H1 (cell line): ENCODE results near the gene DYNC1I1. TPM values are rescaled to one million over a fixed set of nuclear protein-coding genes. Genes with fewer than 3 reads are reported as not detected.

ENCODE experiments used
- CTCF ChIA-PET: fragments of 300-600 bp; sonication (Branson Sonifier 250); formaldehyde crosslinking; loops from one replicate; lab custom pipeline; 2021; ENCODE audit not compliant: partially characterized antibody; lab: Charles Lee
- POLR2A ChIA-PET: fragments of 300-600 bp; sonication (Branson Sonifier 250); formaldehyde crosslinking; loops from one replicate; lab custom pipeline; 2021; ENCODE audit warnings: inconsistent platforms; ENCODE audit not compliant: partially characterized antibody; lab: Charles Lee
- DNase-seq, 2 experiments: peaks; one replicate each; pipeline versions ENCODE4 v3.0.0 to v3.0.0-alpha.2; 2010 to 2022; ENCODE audit warnings: low spot score in 2 of 2, low read depth in 1 of 2, mixed read lengths in 1 of 2
- FAIRE-seq: peaks from 2 replicates; lab custom pipeline; 2011; peaks lifted over from hg19 to GRCh38; lab: Jason Lieb, UNC
- H2AFZ ChIP-seq: 2 replicates; pipeline ENCODE4 v1.8.1; 2012; ENCODE audit warnings: low read length, inconsistent platforms
- H2AK5ac ChIP-seq: 2 replicates; pipeline ENCODE4 v1.6.1; 2013; ENCODE audit warnings: low read depth, low read length
- H2BK120ac ChIP-seq: replicated peaks from 2 replicates; pipeline ENCODE3; 2013; ENCODE audit warnings: low read depth, low read length, inconsistent platforms
- H2BK12ac ChIP-seq: 2 replicates; pipeline ENCODE4 v1.6.1; 2013; ENCODE audit warnings: low read depth, low read length
- H2BK15ac ChIP-seq: 2 replicates; pipeline ENCODE4 v1.6.1; 2013; ENCODE audit warnings: low read length
- H2BK20ac ChIP-seq: 2 replicates; pipeline ENCODE4 v1.6.1; 2013; ENCODE audit warnings: low read length
- H2BK5ac ChIP-seq: 2 replicates; pipeline ENCODE4 v1.6.1; 2013; ENCODE audit warnings: low read depth, low read length
- H3K14ac ChIP-seq: 2 replicates; pipeline ENCODE4 v1.6.1; 2013; ENCODE audit warnings: inconsistent platforms; ENCODE audit not compliant: insufficient read length
- H3K18ac ChIP-seq: 2 replicates; pipeline ENCODE4 v1.6.1; 2013; ENCODE audit warnings: low read length; ENCODE audit errors: extremely low read depth
- H3K23ac ChIP-seq: 2 replicates; pipeline ENCODE4 v1.6.1; 2013; ENCODE audit warnings: inconsistent platforms; ENCODE audit not compliant: insufficient read length
- H3K23me2 ChIP-seq: 2 replicates; pipeline ENCODE4 v1.6.1; 2013; ENCODE audit warnings: low read depth, low read length
- H3K27ac ChIP-seq: 2 replicates; pipeline ENCODE4 v1.6.1; 2011; ENCODE audit warnings: low read depth, low read length, inconsistent platforms
- H3K27me3 ChIP-seq, 4 experiments: replicated peaks in 1 of 4; 1 replicate in 1 of 4; 2 replicates in 3 of 4; pipeline versions ENCODE4 v1.6.1 to v1.8.1; 2011 to 2013; ENCODE audit warnings: low read length in 3 of 4, mild to moderate bottlenecking in 3 of 4, inconsistent platforms in 2 of 4, mixed read lengths in 2 of 4, moderate library complexity in 1 of 4; ENCODE audit not compliant: control insufficient read depth in 3 of 4, insufficient read depth in 3 of 4; ENCODE audit errors: extremely low read depth in 1 of 4
- H3K36me3 ChIP-seq, 4 experiments: 2 replicates each; pipeline versions ENCODE4 v1.6.1 to v1.8.1; 2011 to 2013; ENCODE audit warnings: mild to moderate bottlenecking in 4 of 4, low read length in 3 of 4, moderate library complexity in 2 of 4, control low read depth in 1 of 4, inconsistent platforms in 1 of 4; ENCODE audit not compliant: insufficient read depth in 4 of 4, control insufficient read depth in 2 of 4
- H3K4ac ChIP-seq: replicated peaks from 2 replicates; pipeline ENCODE3; 2013; ENCODE audit warnings: low read length, low read depth, mixed read lengths, inconsistent platforms; ENCODE audit not compliant: insufficient read length
- H3K4me1 ChIP-seq, 4 experiments: replicated peaks in 1 of 4; 1 replicate in 1 of 4; 2 replicates in 3 of 4; pipeline versions ENCODE4 v1.6.1 to v1.8.1; 2011 to 2013; ENCODE audit warnings: low read length in 3 of 4, inconsistent platforms in 2 of 4, mixed read lengths in 1 of 4; ENCODE audit not compliant: insufficient read depth in 4 of 4, control insufficient read depth in 3 of 4
- H3K4me2 ChIP-seq, 2 experiments: 2 replicates each; pipeline versions ENCODE4 v1.6.1 to v1.8.1; 2011 to 2013; ENCODE audit warnings: low read depth in 2 of 2, low read length in 2 of 2, control low read depth in 1 of 2, inconsistent platforms in 1 of 2, mild to moderate bottlenecking in 1 of 2; ENCODE audit not compliant: insufficient read depth in 1 of 2
- H3K4me3 ChIP-seq, 4 experiments: fragments of 200-600, 300-600 bp in 1 of 4; sonication (generic), shearing (Covaris generic), sonication (Bioruptor Twin) in 1 of 4; 2 replicates each; pipeline versions ENCODE4 v1.5.1 to v1.8.1; 2011 to 2016; ENCODE audit warnings: low read length in 4 of 4, low read depth in 3 of 4, control low read depth in 2 of 4, inconsistent platforms in 2 of 4, mild to moderate bottlenecking in 2 of 4, mixed read lengths in 1 of 4, moderate library complexity in 1 of 4; ENCODE audit not compliant: insufficient read depth in 2 of 4; ENCODE audit errors: extremely low read depth in 1 of 4
- H3K56ac ChIP-seq: replicated peaks from 2 replicates; pipeline ENCODE3; 2013; ENCODE audit warnings: low read depth, mild to moderate bottlenecking, mixed read lengths, low read length, inconsistent platforms; ENCODE audit not compliant: insufficient read length
- H3K79me1 ChIP-seq: 2 replicates; pipeline ENCODE4 v1.6.1; 2013; ENCODE audit warnings: low read depth, low read length, control low read depth
- H3K79me2 ChIP-seq, 2 experiments: 2 replicates each; pipeline versions ENCODE4 v1.6.1 to v1.8.1; 2012 to 2013; ENCODE audit warnings: low read length in 2 of 2, mild to moderate bottlenecking in 2 of 2, inconsistent platforms in 1 of 2; ENCODE audit not compliant: insufficient read depth in 2 of 2, control insufficient read depth in 1 of 2
- H3K9ac ChIP-seq, 4 experiments: replicated peaks in 1 of 4; 1 replicate in 1 of 4; 2 replicates in 3 of 4; pipeline versions ENCODE4 v1.6.1 to v1.8.1; 2011 to 2013; ENCODE audit warnings: low read depth in 3 of 4, low read length in 3 of 4, control low read depth in 2 of 4, mild to moderate bottlenecking in 2 of 4, moderate library complexity in 2 of 4, inconsistent platforms in 1 of 4; ENCODE audit errors: extremely low read depth in 1 of 4
- H3K9me3 ChIP-seq, 2 experiments: 2 replicates each; pipeline versions ENCODE4 v1.6.1 to v1.8.1; 2012 to 2013; ENCODE audit warnings: mild to moderate bottlenecking in 2 of 2, moderate library complexity in 2 of 2, control low read depth in 1 of 2, inconsistent platforms in 1 of 2, low read depth in 1 of 2, low read length in 1 of 2, mixed read lengths in 1 of 2; ENCODE audit not compliant: insufficient read depth in 2 of 2
- H4K20me1 ChIP-seq, 2 experiments: replicated peaks in 1 of 2; 2 replicates each; pipeline versions ENCODE3 to v1.8.1; 2011 to 2013; ENCODE audit warnings: inconsistent platforms in 2 of 2, low read length in 2 of 2, mild to moderate bottlenecking in 1 of 2; ENCODE audit not compliant: insufficient read depth in 2 of 2, control insufficient read depth in 1 of 2
- H4K5ac ChIP-seq: 2 replicates; pipeline ENCODE4 v1.6.1; 2013; ENCODE audit warnings: low read length, low read depth, mixed read lengths, inconsistent platforms; ENCODE audit not compliant: insufficient read length
- H4K8ac ChIP-seq: 2 replicates; pipeline ENCODE4 v1.8.0; 2013; ENCODE audit warnings: mild to moderate bottlenecking, moderate library complexity, low read length, inconsistent platforms; ENCODE audit not compliant: insufficient read depth; ENCODE audit errors: extremely low read depth
- H4K91ac ChIP-seq: replicated peaks from 2 replicates; pipeline ENCODE3; 2013; ENCODE audit warnings: low read length, mixed read lengths, inconsistent platforms; ENCODE audit not compliant: insufficient read length
- ASH2L ChIP-seq: fragments of 200-600, 300-600 bp; sonication (generic); IDR thresholded peaks from one replicate; pipeline ENCODE4 v1.7.1; 2017; ENCODE audit warnings: low read length
- EZH2 ChIP-seq: fragments of 200-600 bp; sonication (generic); IDR thresholded peaks from 2 replicates; pipeline ENCODE4 v1.7.1; 2012; ENCODE audit warnings: low read depth, mild to moderate bottlenecking, moderate library complexity, low read length, inconsistent platforms; ENCODE audit not compliant: severe bottlenecking
- KDM4A ChIP-seq: IDR thresholded peaks from one replicate; pipeline ENCODE4 v1.7.1; 2012; ENCODE audit warnings: low read depth, mild to moderate bottlenecking, moderate library complexity, low read length, inconsistent platforms; ENCODE audit not compliant: severe bottlenecking
- SAP30 ChIP-seq: fragments of 300-600 bp; sonication (generic); IDR thresholded peaks from 2 replicates; pipeline ENCODE4 v1.7.1; 2012; ENCODE audit warnings: low read length, moderate library complexity, mild to moderate bottlenecking, inconsistent platforms; ENCODE audit not compliant: insufficient read depth, insufficient replicate concordance
- SRF ChIP-seq: IDR thresholded peaks from 2 replicates; pipeline ENCODE4 v1.6.1; 2011; ENCODE audit warnings: mild to moderate bottlenecking, low read depth, low read length, moderate library complexity
- ZNF274 ChIP-seq: IDR thresholded peaks from 2 replicates; pipeline ENCODE4 v1.7.0; 2012; ENCODE audit warnings: low read length, borderline replicate concordance; ENCODE audit errors: extremely low read depth
- WGBS, 2 experiments: shearing (Covaris generic) in 1 of 2; methylation state at CpG; one replicate each; pipeline versions ENCODE4 v1.1.6 to v1.1.7; 2013 to 2015; ENCODE audit warnings: low lambda C conversion rate in 2 of 2, mixed read lengths in 2 of 2, inconsistent platforms in 1 of 2, low coverage in 1 of 2, missing lambda C conversion rate in 1 of 2; ENCODE audit not compliant: insufficient replicate concordance in 2 of 2, insufficient coverage in 1 of 2, insufficient read length in 1 of 2; ENCODE audit errors: extremely low coverage in 1 of 2, missing lambda C conversion rate in 1 of 2; 5-methylcytosine and 5-hydroxymethylcytosine counted together
- polyA plus RNA-seq, 7 experiments: library from polyadenylated mRNA; depleted of rRNA in 3 of 7; stranded (reverse) in 5 of 7; unstranded in 2 of 7; fragments of >200 nt in 5 of 7; fragments of 200-250 nt in 2 of 7; gene quantifications; 1 replicate in 5 of 7; 2 replicates in 1 of 7; 4 replicates in 1 of 7; pipeline versions ENCODE4 v1.2.1 to v1.2.3, GENCODE V29; 2011 to 2013; ENCODE audit warnings: missing spikeins in 2 of 7, mixed read lengths in 2 of 7
- total RNA-seq: library from RNA; stranded (reverse); fragmentation: NEBNext Ultra II Directional; extraction: Animal tissue kit (Norgen Biotek cat#: 25700); gene quantifications from 2 replicates; pipeline ENCODE4 v1.2.1, GENCODE V29; 2021

DYNC1I1 gene
- total and polyA plus RNA-seq, 2 of the 8 experiments (the other 6 are each of a cell fraction or from before 2014, with no cell fraction given), result 0.45 to 0.58 TPM

DNA sequence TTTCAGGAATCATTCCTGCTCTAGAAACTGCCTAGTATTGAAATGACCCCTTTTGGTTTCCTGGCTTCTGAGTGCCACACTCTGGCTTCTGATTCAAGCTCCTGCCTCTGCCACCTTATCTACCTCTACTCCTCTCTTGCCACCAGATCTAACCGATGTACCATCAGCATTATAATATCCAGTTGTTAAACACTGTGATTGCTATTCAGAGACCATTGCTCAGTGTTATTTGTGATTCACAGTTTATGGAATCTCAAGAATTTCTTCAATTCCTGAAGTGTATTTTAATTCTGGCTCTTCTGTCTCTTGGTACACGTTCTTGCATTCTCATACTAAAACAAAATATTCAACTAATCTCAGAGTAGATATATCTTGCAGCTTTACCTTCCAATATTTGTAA lies 88.7 kb downstream of the DYNC1I1 start:
- H3K4ac ChIP-seq, result no peak overlapping the region
- H2AFZ ChIP-seq, result no peak overlapping the region
- H3K56ac ChIP-seq, result no peak overlapping the region
- H3K4me1 ChIP-seq, result peaks cover 0 to 7% (median 4%) of the 10 kb centered on the region in 4 experiments; a peak in 2 of 7 replicates
- no peaks in the 10 kb centered on the region for H3K36me3 ChIP-seq
- H3K27ac ChIP-seq, result no peak overlapping the region
- no peak overlapping the region for H3K4me3 ChIP-seq
- H4K5ac ChIP-seq, result no peak overlapping the region
- POLR2A ChIA-PET, result no interaction called here
- DNase-seq (no peak), FAIRE-seq (no peak)
- H2BK120ac ChIP-seq, result no peak overlapping the region
- H3K9ac ChIP-seq, result no peak overlapping the region
- CTCF ChIA-PET, result interaction anchor here (1.3 to 17.5 kb wide), 4 partner anchors 10 to 171 kb away, joined by 3 to 335 read pairs (median 92); no protein-coding TSS in a partner anchor
- H2AK5ac ChIP-seq, result no peak overlapping the region
- no peaks in the 10 kb centered on the region for H3K9me3 ChIP-seq
- H2BK5ac ChIP-seq, result no peak overlapping the region
- no peaks in the 10 kb centered on the region for H3K79me2 ChIP-seq
- H3K23ac ChIP-seq, result no peak overlapping the region
- H3K23me2 ChIP-seq, result no peaks in the 10 kb centered on the region
- H4K20me1 ChIP-seq, result no peaks in the 10 kb centered on the region
- H2BK15ac ChIP-seq, result no peak overlapping the region
- H4K8ac ChIP-seq, result no peak overlapping the region
- no peak overlapping the region for H2BK20ac ChIP-seq
- H3K79me1 ChIP-seq, result no peaks in the 10 kb centered on the region
- no peak overlapping the region for H3K18ac ChIP-seq
- WGBS, 2 experiments, result 64% methylated on average over 2 of the region's 2 CpGs; no CpG with 5 or more reads in 1 of the 2 experiments
- H3K4me2 ChIP-seq, result no peak overlapping the region
- H2BK12ac ChIP-seq, result no peak overlapping the region
- H4K91ac ChIP-seq, result no peak overlapping the region
- peaks cover 0 to 1% (median 0%) of the 10 kb centered on the region in 4 experiments; a peak in 1 of 7 replicates for H3K27me3 ChIP-seq
- no peak overlapping the region for H3K14ac ChIP-seq
- no peak for TF ChIP-seq ZNF274
- TF ChIP-seq EZH2, result no peak
- TF ChIP-seq SRF, result no peak
- no peak for TF ChIP-seq SAP30
- TF ChIP-seq ASH2L, result no peak
- no peak for TF ChIP-seq KDM4A
